Caco-2 (cell line): ENCODE data around the gene NAT8L. TPM values are rescaled to one million over a fixed set of nuclear protein-coding genes. Genes with fewer than 3 reads are reported as not detected.

Source experiments
- BruUV-seq: library from RNA; stranded (reverse); fragments of 400-500 nt; replicated peaks from 2 replicates; lab custom pipeline; 2021; lab: Mats Ljungman, UMichigan
- CTCF ChIA-PET: fragments of 300-600 bp; sonication (Branson Sonifier 250); formaldehyde crosslinking; loops from one replicate; lab custom pipeline; 2022; ENCODE audit warnings: antibody characterized with exemption; lab: Charles Lee
- POLR2A ChIA-PET: fragments of 300-600 bp; sonication (Branson Sonifier 250); formaldehyde crosslinking; loops from one replicate; lab custom pipeline; 2022; ENCODE audit warnings: antibody characterized with exemption; lab: Charles Lee
- DNase-seq, 2 experiments: peaks; one replicate each; pipeline versions ENCODE4 v3.0.0 to v3.0.0-alpha.2; 2020 to 2022
- H3K27me3 ChIP-seq: replicated peaks from 2 replicates; pipeline ENCODE4 v1.6.0; 2011; ENCODE audit warnings: low read length; ENCODE audit not compliant: control insufficient read depth, insufficient read depth
- H3K36me3 ChIP-seq: 2 replicates; pipeline ENCODE4 v1.5.1; 2011; ENCODE audit warnings: low read length; ENCODE audit not compliant: control insufficient read depth, insufficient read depth
- H3K4me1 ChIP-seq: fragments of 250-450 bp; sonication (Bioruptor Pico); 2 replicates; pipeline ENCODE4 v1.5.1; 2020; ENCODE audit warnings: mild to moderate bottlenecking
- H3K4me3 ChIP-seq: 2 replicates; pipeline ENCODE4 v1.5.1; 2011; ENCODE audit warnings: low read depth, mild to moderate bottlenecking, control low read depth, low read length
- H3K9me3 ChIP-seq: fragments of 250-450 bp; sonication (Bioruptor Pico); 2 replicates; pipeline ENCODE4 v1.5.1; 2020; ENCODE audit warnings: mild to moderate bottlenecking, moderate library complexity
- H3K27ac Mint-ChIP-seq: one replicate; pipeline ENCODE4 v1.8.0; 2022; ENCODE audit warnings: mixed read lengths; ENCODE audit not compliant: unreplicated experiment
- H3K27me3 Mint-ChIP-seq: one replicate; pipeline ENCODE4 v1.8.0; 2022; ENCODE audit warnings: mixed read lengths; ENCODE audit not compliant: insufficient read depth, unreplicated experiment
- H3K36me3 Mint-ChIP-seq: one replicate; pipeline ENCODE4 v1.8.0; 2022; ENCODE audit warnings: mild to moderate bottlenecking, mixed read lengths; ENCODE audit not compliant: insufficient read depth, unreplicated experiment
- H3K4me1 Mint-ChIP-seq: one replicate; pipeline ENCODE4 v1.8.0; 2022; ENCODE audit warnings: low read depth, mixed read lengths; ENCODE audit not compliant: unreplicated experiment
- H3K4me3 Mint-ChIP-seq: one replicate; pipeline ENCODE4 v1.8.0; 2022; ENCODE audit warnings: mild to moderate bottlenecking, moderate library complexity, mixed read lengths; ENCODE audit not compliant: unreplicated experiment
- H3K9me3 Mint-ChIP-seq: one replicate; pipeline ENCODE4 v1.8.0; 2022; ENCODE audit warnings: mixed read lengths; ENCODE audit not compliant: unreplicated experiment
- CTCF ChIP-seq, 2 experiments: fragments of 200-600 bp in 1 of 2; IDR thresholded peaks; 1 replicate in 1 of 2; 2 replicates in 1 of 2; pipeline versions ENCODE4 v1.5.1 to v1.8.0; 2011 to 2022; ENCODE audit warnings: antibody characterized with exemption in 1 of 2, control low read depth in 1 of 2, inconsistent platforms in 1 of 2, low read depth in 1 of 2, low read length in 1 of 2, mild to moderate bottlenecking in 1 of 2, moderate library complexity in 1 of 2; ENCODE audit not compliant: insufficient read depth in 1 of 2, severe bottlenecking in 1 of 2, unreplicated experiment in 1 of 2
- intact Hi-C: fragments of 100-400 bp; cut with micrococcal nuclease; formaldehyde crosslinking; loops from one replicate; pipeline ENCODE4 v1.10.0; 2022; ENCODE audit not compliant: unreplicated experiment
- total RNA-seq: library from RNA; stranded (reverse); gene quantifications from 2 replicates; pipeline ENCODE4 v1.2.3, GENCODE V29; 2022

NAT8L gene
- total RNA-seq, 1 experiment from 2014 or later, result 6.2 TPM

- BruUV-seq, result no TSS peak
- H3K36me3 ChIP-seq, result no peaks in the 10 kb centered on the region
- CTCF ChIA-PET, result no interaction called here
- Mint-ChIP-seq H3K27me3 (no peaks in the 10 kb centered on the region), H3K27ac (no peak overlapping the region), H3K4me3 (no peak overlapping the region), H3K4me1 (no peaks in the 10 kb centered on the region), H3K36me3 (no peaks in the 10 kb centered on the region), H3K9me3 (peaks cover 19% of the 10 kb centered on the region)
- no peaks in the 10 kb centered on the region for H3K4me1 ChIP-seq
- no peaks in the 10 kb centered on the region for H3K27me3 ChIP-seq
- TF ChIP-seq CTCF (IDR thresholded peaks at IDR 0.05; ENCODE audit: insufficient read depth in 1 of 2, low read depth in 1 of 2, low read length in 1 of 2, severe bottlenecking in 1 of 2, unreplicated experiment in 1 of 2), result no peak
- no peak for DNase-seq
- no peak overlapping the region for H3K4me3 ChIP-seq
- H3K9me3 ChIP-seq, result peaks cover 16% of the 10 kb centered on the region
- POLR2A ChIA-PET, result no interaction called here
- intact Hi-C loops, result no loop called here
These were observed 45.6 kb downstream of the NAT8L start for GRCh38 chr4:2104556-2105345.

DNA sequence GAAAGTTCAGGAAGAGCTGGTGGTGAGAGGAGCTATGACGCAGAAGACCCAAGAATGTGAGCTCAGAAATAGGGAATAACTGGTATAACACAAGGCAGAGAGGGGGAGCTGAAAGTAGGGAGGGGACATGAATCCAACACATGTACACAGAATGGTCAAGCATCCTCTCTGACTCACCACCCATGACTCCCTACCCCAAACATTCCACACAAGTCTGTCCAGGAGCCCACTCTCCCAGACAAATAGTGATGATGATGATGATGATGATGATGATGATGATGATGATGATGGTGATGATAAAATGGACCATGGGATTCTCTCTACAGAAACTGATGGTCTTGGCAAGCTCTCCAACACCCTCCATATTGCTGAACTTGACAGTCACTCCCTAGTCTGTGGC is 46.4 kb downstream of the NAT8L start:
- no TSS peak for BruUV-seq
- H3K27me3 ChIP-seq, result no peaks in the 10 kb centered on the region
- H3K36me3 ChIP-seq, result no peaks in the 10 kb centered on the region
- ChIA-PET POLR2A (no interaction called here), CTCF (no interaction called here)
- H3K27ac Mint-ChIP-seq, result no peak overlapping the region
- no peaks in the 10 kb centered on the region for H3K4me1 ChIP-seq
- no peak for DNase-seq
- no peak overlapping the region for H3K4me3 ChIP-seq
- no peaks in the 10 kb centered on the region for H3K36me3 Mint-ChIP-seq
- intact Hi-C loops, result no loop called here
- peaks cover 19% of the 10 kb centered on the region for H3K9me3 Mint-ChIP-seq
- peaks cover 16% of the 10 kb centered on the region for H3K9me3 ChIP-seq
- H3K4me1 Mint-ChIP-seq, result no peaks in the 10 kb centered on the region
- no peak overlapping the region for H3K4me3 Mint-ChIP-seq
- H3K27me3 Mint-ChIP-seq, result no peaks in the 10 kb centered on the region
- TF ChIP-seq CTCF (IDR thresholded peaks at IDR 0.05; ENCODE audit: insufficient read depth in 1 of 2, low read depth in 1 of 2, low read length in 1 of 2, severe bottlenecking in 1 of 2, unreplicated experiment in 1 of 2), result no peak

DNA sequence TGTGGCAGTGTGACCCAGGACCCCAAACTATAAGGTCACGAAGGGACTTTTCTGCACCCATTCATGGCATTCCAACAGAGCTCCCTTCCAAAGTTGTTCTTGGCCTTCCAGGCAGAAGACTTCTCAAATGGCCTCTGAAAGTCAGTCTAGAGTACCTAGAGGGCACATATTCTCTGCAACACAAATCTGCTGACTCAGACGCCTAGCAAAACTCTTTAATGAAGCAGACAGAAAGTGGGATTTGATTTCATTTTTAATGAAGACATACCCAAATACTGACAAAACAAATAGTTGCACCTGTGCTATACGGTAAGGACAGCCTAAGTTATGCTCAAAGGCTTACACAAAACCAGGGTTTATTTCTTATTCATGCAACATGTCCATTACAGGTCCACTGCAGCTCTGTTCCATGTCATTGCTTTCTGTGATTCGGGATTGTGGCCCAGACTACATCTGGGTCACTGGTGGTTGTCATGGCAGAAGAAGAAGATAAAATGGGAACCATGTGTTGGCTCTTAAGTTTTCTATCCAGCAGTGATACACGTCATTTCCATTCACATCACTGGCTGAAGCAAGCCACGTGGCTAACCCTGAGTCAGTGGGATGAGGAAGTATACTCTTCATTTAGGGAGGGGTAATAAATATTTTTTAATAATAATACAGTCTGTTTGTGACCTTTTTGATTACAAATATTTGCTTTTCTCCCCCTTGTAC is 57.7 kb downstream of the NAT8L start:
- Mint-ChIP-seq H3K4me3 (no peak overlapping the region), H3K27ac (no peak overlapping the region), H3K9me3 (no peaks in the 10 kb centered on the region), H3K36me3 (no peaks in the 10 kb centered on the region), H3K27me3 (peaks cover 3% of the 10 kb centered on the region), H3K4me1 (no peaks in the 10 kb centered on the region)
- CTCF ChIA-PET, result no interaction called here
- no peak overlapping the region for H3K4me3 ChIP-seq
- H3K36me3 ChIP-seq, result no peaks in the 10 kb centered on the region
- no peak for TF ChIP-seq CTCF (IDR thresholded peaks at IDR 0.05; ENCODE audit: insufficient read depth in 1 of 2, low read depth in 1 of 2, low read length in 1 of 2, severe bottlenecking in 1 of 2, unreplicated experiment in 1 of 2)
- no TSS peak for BruUV-seq
- DNase-seq, result no peak
- H3K9me3 ChIP-seq, result no peaks in the 10 kb centered on the region
- H3K27me3 ChIP-seq, result no peaks in the 10 kb centered on the region
- intact Hi-C loops, result no loop called here
- H3K4me1 ChIP-seq, result no peaks in the 10 kb centered on the region
- POLR2A ChIA-PET, result no interaction called here

Other genes with a start within 250 kb of the NAT8L start
- gene LETM1, start 203.2 kb upstream of the NAT8L start, total RNA-seq, result 63.9 and 68.9 TPM in 2 replicates
- gene NSD2, start 187.9 kb upstream of the NAT8L start, total RNA-seq, result 113 and 122 TPM in 2 replicates
- gene NELFA, start 50.4 kb upstream of the NAT8L start, total RNA-seq, result 47.7 and 53.0 TPM in 2 replicates
- 17.7 and 17.9 TPM in 2 replicates for gene HAUS3, start 182.8 kb downstream of the NAT8L start, total RNA-seq
- gene POLN, start 182.8 kb downstream of the NAT8L start, total RNA-seq, result 1.2 and 1.6 TPM in 2 replicates
- 22.1 and 22.3 TPM in 2 replicates for gene MXD4, start 202.8 kb downstream of the NAT8L start, total RNA-seq